ENCODE results near the gene FCGR3B. TPM values are rescaled to one million over a fixed set of nuclear protein-coding genes. Genes with fewer than 3 reads are reported as not detected.

The FCGR3B gene
- total RNA-seq, 1 experiment from 2014 or later, result not detected

Other genes with a start within 250 kb of the FCGR3B start
- gene FCGR2A, start 125.7 kb downstream of the FCGR3B start, total RNA-seq (2022), result not detected in 2 replicates
- gene HSPA6, start 106.6 kb downstream of the FCGR3B start, total RNA-seq (2022), result 0.32 and 0.60 TPM in 2 replicates
- gene FCGR3A, start 81.4 kb downstream of the FCGR3B start, total RNA-seq (2022), result not detected in 2 replicates
- gene FCGR2B, start 32.0 kb upstream of the FCGR3B start, total RNA-seq (2022), result not detected in 2 replicates
- gene FCRLA, start 76.1 kb upstream of the FCGR3B start, total RNA-seq (2022), result not detected in 2 replicates
- gene FCRLB, start 90.4 kb upstream of the FCGR3B start, total RNA-seq (2022), result 0.29 and 0.30 TPM in 2 replicates
- 51.2 and 54.9 TPM in 2 replicates for gene DUSP12, start 118.6 kb upstream of the FCGR3B start, total RNA-seq (2022)
- 14.5 and 16.4 TPM in 2 replicates for gene ATF6, start 135.1 kb upstream of the FCGR3B start, total RNA-seq (2022)

All from Caco-2 (cell line).